Muscle of leg (tissue), 11 donors: ENCODE measurements around the gene PLA2G3. TPM values are rescaled to one million over a fixed set of nuclear protein-coding genes. Genes with fewer than 3 reads are reported as not detected.

ENCODE experiments used
- DNase-seq: peaks from one replicate; pipeline ENCODE4 v3.0.0; 2013
- H3K27ac ChIP-seq: one replicate; pipeline ENCODE4 v1.5.1; 2013; ENCODE audit warnings: mild to moderate bottlenecking, low read length, control low read depth
- H3K27me3 ChIP-seq: one replicate; pipeline ENCODE4 v1.6.1; 2013; ENCODE audit warnings: low read length; ENCODE audit not compliant: control insufficient read depth, insufficient read depth
- H3K36me3 ChIP-seq: one replicate; pipeline ENCODE4 v1.6.1; 2013; ENCODE audit warnings: low read length; ENCODE audit not compliant: control insufficient read depth, insufficient read depth
- H3K4me1 ChIP-seq: one replicate; pipeline ENCODE4 v1.6.1; 2013; ENCODE audit warnings: low read length; ENCODE audit not compliant: control insufficient read depth, insufficient read depth
- H3K4me3 ChIP-seq: one replicate; pipeline ENCODE4 v1.5.1; 2013; ENCODE audit warnings: low read length, control low read depth
- H3K9me3 ChIP-seq: replicated peaks from 2 replicates; pipeline ENCODE4 v1.6.1; 2013; ENCODE audit warnings: low read depth, low read length; ENCODE audit not compliant: control insufficient read depth
- WGBS: methylation state at CpG from one replicate; pipeline ENCODE4 v1.1.5; 2013; ENCODE audit warnings: missing lambda C conversion rate; ENCODE audit not compliant: insufficient coverage; 5-methylcytosine and 5-hydroxymethylcytosine counted together
- polyA plus RNA-seq, 8 donors: library from polyadenylated mRNA; unstranded; fragments of 120-200 nt; gene quantifications; one replicate each; pipeline versions ENCODE4 v1.2.1 to v1.2.3, GENCODE V29; 2013; ENCODE audit warnings: inconsistent platforms in 1 of 8, low replicate concordance in 1 of 8; ENCODE audit not compliant: insufficient read length in 8 of 8, insufficient read depth in 1 of 8
- total RNA-seq: library from RNA; stranded (reverse); fragments of 120-200 nt; gene quantifications from one replicate; pipeline ENCODE4 v1.2.4, GENCODE V29; 2013

PLA2G3 gene
- total and polyA plus RNA-seq, 9 donors: 0.04 TPM; not detected in 8

DNA sequence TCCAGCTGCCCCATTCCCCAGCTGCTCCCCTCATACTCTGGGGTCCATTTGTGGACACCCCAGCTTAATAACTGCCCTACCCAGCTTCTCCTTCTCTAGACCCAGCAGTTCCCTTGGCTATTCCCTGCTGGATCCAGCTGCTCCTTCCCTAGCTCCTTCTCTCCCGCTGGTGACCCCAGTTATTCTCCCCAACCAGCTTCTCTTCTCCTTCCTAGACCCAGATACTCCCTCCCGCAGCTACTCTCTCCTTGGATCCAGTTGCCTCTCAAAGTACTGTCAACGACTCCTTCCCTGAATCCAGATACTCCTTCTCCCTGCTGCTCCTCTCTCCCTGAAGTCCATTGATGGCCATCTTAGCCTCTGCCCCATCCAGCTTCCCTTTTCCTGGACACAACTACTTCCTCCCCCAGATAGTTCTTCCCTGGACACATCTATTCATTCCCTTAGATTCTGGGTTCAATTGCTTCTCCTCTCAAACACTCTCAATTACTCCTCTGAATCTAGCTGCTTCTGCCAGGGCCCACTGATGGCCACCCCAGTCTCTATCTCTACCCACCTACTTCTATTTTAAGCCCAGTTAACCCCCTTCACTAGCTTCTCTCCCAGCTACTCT, 44.6 kb downstream of the PLA2G3 start:
- 96% methylated on average over 3 of the region's 3 CpGs for WGBS
- peaks cover 90% of the 10 kb centered on the region for H3K36me3 ChIP-seq
- H3K9me3 ChIP-seq: no peaks in the 10 kb centered on the region
- H3K4me1 ChIP-seq: peaks cover 64% of the 10 kb centered on the region
- H3K27me3 ChIP-seq: no peaks in the 10 kb centered on the region
- no peak overlapping the region for H3K4me3 ChIP-seq
- H3K27ac ChIP-seq: no peak overlapping the region
- peak; percentile 2 for DNase-seq

DNA sequence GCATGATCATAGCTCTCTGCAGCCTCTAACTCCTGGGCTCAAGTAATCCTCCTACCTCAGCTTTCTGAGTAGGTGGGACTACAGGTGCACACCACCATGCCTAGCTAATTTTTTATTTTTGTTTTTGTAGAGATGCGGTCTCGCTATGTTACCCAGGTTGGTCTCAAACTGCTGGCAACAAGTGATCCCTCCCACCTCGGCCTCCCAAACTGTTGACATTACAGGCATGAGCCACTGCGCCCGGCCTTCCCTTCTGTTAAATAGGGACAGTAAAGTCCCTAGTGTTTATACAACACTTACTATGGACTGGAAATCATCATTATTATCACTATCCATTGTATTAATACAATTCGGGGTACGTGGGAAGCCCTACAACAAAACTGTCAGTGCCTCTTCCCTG, 45.6 kb downstream of the PLA2G3 start:
- no peaks in the 10 kb centered on the region for H3K9me3 ChIP-seq
- no peak for DNase-seq
- peaks cover 67% of the 10 kb centered on the region for H3K4me1 ChIP-seq
- peaks cover 91% of the 10 kb centered on the region for H3K36me3 ChIP-seq
- H3K4me3 ChIP-seq: no peak overlapping the region
- 100% methylated on average over 2 of the region's 7 CpGs for WGBS
- no peaks in the 10 kb centered on the region for H3K27me3 ChIP-seq
- H3K27ac ChIP-seq: peak overlapping the region; percentile 91

DNA sequence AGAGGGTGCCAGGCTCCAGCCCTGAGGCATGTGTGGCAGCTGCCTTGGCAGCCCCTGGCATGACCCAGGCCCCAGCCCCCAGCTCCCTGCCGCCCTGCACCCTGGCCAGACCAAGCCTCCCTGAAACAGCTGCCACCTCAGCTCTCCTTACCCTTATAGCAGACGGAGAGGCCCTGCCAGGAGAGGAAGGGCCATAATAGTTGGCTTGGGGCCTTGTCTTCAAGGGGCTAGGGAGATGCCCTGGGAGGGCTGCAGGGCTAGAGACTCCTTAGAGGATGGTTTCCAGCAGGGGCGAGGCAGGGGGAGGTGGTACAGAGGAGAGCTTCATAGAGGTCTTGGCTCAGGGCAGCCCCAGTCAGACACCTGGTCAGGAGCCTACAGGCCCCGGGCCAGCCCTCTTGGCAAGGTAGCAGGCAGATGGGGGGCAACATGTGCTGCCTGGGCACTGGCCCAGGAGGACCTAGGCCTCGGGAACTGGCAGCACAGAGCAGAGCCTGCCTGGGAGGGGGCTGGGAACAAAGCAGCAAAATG, 46.2 kb downstream of the PLA2G3 start:
- no peaks in the 10 kb centered on the region for H3K27me3 ChIP-seq
- H3K27ac ChIP-seq: peak overlapping the region; percentile 91
- 56% methylated on average over 4 of the region's 5 CpGs for WGBS
- H3K36me3 ChIP-seq: peaks cover 91% of the 10 kb centered on the region
- peaks cover 73% of the 10 kb centered on the region for H3K4me1 ChIP-seq
- peak overlapping the region; percentile 48 for H3K4me3 ChIP-seq
- H3K9me3 ChIP-seq: no peaks in the 10 kb centered on the region
- peak; percentile 80 for DNase-seq

DNA sequence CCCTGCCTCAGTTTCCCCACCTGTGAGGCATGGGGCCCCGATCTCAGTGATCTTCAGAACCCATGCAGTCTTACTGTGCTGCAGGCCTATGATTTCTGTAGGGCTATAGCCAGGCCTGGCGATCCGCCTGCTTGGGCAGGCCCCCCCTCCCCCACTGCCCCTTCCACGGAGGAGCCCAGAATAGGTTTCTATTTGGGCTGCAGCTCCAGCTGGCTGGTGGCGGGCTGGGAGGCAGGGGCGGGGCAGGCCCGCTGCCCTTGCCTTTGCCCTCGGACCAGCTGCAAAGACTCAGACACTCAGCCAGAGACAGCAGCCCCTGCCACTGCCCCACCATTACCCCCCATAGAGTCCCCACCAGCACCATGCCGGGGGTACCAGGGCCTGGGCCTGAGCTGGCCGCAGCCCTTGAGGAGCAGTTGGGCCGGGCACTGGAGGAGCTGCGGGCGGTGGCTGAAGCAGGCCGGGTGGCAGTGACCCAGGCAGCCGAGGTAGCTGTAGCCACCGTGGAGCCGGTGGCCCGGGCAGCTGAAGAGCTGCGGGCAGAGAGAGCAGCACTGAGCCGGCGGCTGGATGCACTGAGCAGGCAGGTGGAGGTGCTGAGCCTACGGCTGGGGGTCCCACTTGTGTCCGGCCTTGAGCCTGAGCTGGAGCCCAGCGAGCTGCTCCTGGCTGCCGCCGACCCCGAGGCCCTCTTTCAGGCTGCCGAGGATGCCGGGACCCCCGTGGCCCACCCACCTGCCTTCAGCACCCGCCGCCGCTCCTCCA, 47.0 kb downstream of the PLA2G3 start:
- 78% methylated on average over 19 of the region's 33 CpGs for WGBS
- Histone ChIP-seq H3K9me3 (no peaks in the 10 kb centered on the region), H3K27ac (peak overlapping the region; percentile 91), H3K27me3 (no peaks in the 10 kb centered on the region), H3K36me3 (peaks cover 92% of the 10 kb centered on the region), H3K4me1 (peaks cover 79% of the 10 kb centered on the region), H3K4me3 (peak overlapping the region; percentile 48)
- DNase-seq: peak; percentile 81

- H3K36me3 ChIP-seq: peaks cover 95% of the 10 kb centered on the region
- DNase-seq: peak; percentile 4
- H3K9me3 ChIP-seq: no peaks in the 10 kb centered on the region
- H3K4me3 ChIP-seq: peak overlapping the region; percentile 37
- peaks cover 85% of the 10 kb centered on the region for H3K4me1 ChIP-seq
- no peaks in the 10 kb centered on the region for H3K27me3 ChIP-seq
- WGBS: no CpG with 5 or more reads among the region's 9 CpGs
- peak overlapping the region; percentile 80 for H3K27ac ChIP-seq
Measured at GRCh38 chr22:31092161-31092560, 48.1 kb downstream of the PLA2G3 start.

DNA sequence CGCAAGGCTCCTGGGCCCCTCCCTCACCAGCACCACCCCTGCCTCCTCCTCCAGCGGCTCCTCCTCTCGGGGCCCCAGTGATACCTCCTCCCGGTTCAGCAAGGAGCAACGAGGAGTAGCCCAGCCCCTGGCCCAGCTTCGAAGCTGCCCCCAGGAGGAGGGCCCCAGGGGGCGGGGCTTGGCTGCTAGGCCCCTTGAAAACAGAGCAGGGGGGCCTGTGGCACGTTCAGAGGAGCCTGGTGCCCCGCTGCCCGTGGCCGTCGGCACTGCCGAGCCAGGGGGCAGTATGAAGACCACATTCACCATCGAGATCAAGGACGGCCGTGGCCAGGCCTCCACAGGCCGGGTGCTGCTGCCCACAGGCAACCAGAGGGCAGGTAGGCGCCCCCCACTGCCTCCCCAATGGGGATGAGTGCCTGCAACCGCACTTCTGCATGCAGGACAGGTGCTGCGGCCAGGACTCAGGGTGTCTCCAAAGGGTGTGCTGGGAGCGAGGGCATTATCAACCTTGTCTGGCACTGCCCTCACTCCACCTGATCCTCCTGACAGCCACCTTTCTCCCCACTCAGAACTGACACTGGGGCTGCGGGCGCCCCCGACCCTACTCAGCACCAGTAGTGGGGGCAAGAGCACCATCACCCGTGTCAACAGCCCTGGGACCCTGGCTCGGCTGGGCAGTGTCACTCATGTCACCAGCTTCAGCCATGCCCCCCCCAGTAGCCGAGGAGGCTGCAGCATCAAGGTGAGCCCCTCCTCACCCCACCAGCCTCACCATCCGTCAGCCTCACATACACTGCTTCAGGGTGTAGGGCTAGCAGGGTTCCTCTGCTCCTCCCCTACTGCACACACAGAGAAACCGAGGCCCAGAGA, 49.0 kb downstream of the PLA2G3 start:
- H3K4me1 ChIP-seq: peaks cover 85% of the 10 kb centered on the region
- peak overlapping the region; percentile 80 for H3K27ac ChIP-seq
- DNase-seq: peak; percentile 44
- no peaks in the 10 kb centered on the region for H3K27me3 ChIP-seq
- no peaks in the 10 kb centered on the region for H3K9me3 ChIP-seq
- WGBS: 79% methylated on average over 25 of the region's 29 CpGs
- H3K4me3 ChIP-seq: peak overlapping the region; percentile 37
- H3K36me3 ChIP-seq: peaks cover 95% of the 10 kb centered on the region

DNA sequence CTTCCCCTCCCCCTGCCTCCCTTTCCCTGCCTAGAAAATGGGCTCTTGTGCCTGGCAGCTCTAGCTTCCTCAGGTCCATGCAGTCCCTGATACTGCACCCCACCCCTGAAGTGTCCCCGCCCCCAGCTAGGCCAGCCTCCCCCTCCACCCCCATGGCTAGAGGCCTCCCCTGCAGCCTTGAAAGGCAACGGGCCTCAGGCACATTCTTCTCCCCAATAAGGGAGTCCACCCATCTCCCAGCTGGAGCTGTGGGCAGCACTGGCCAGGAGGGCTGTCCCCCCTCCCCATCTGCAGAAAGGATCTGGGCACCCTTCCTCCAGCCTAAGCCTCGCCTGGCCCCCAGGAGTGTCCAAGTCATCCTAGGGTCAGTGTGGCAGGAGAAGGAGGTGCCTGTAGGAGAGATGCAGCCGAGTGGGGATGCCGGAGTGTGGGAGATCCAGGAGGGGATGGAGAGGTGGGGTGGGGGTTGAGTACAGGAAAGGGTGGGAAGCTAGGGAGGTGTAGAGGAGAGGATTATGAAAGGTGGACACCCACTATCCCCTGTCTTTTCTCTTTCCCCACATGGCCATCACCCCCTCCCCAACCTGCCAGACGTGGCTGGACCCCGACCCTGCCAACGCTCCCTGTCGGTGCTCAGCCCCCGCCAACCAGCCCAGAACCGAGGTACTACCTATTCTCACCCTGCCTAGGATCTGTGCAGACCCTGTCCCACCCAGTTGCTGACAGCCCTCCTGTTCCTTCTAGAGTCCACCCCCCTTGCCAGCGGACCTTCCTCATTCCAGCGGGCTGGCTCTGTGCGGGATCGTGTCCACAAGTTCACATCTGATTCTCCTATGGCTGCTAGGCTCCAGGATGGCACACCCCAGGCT, 49.9 kb downstream of the PLA2G3 start:
- 79% methylated on average over 10 of the region's 15 CpGs for WGBS
- H3K36me3 ChIP-seq: peaks cover 95% of the 10 kb centered on the region
- peaks cover 86% of the 10 kb centered on the region for H3K4me1 ChIP-seq
- no peaks in the 10 kb centered on the region for H3K9me3 ChIP-seq
- peak overlapping the region; percentile 86 for H3K27ac ChIP-seq
- peak; percentile 41 for DNase-seq
- H3K27me3 ChIP-seq: no peaks in the 10 kb centered on the region
- H3K4me3 ChIP-seq: peak overlapping the region; percentile 25

DNA sequence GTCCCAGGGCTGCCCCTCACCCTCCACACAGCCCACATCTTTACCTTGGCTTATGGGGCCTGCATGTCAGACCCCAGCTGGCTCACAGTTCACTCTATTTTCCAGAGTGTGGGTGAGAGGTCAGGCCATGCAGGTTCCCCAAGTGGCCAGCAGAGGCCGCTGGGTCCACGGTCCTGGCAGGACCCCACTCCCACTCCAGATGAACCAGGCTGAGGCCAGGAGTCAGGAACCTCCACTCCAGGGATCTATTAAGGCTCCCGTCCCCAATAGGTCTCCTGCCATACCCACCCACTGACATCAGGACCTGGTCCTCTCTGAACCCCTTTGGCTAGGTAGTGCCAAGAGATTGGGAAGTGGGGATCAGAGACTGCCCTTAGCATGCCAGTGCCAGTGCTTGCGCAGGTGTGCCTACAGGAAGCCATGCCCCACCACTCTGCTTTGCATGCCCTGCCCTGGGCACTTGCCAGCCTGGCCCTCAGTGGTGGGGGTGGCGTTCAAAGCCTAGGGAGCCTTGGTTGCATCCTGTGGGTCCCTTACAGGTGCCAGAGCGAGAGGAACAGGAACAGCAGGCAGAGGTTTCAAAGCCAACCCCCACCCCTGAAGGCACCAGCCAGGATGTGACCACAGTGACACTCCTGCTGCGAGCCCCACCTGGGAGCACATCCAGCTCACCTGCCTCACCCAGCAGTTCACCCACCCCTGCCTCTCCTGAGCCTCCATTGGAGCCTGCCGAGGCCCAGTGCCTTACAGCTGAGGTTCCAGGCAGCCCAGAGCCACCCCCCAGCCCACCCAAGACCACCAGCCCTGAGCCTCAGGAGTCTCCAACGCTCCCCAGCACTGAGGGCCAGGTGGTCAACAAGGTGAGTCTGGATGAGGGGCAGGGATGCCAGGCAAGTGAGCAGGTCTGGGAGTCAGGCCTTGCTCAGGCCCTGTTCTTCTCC, 50.9 kb downstream of the PLA2G3 start:
- peak; percentile 43 for DNase-seq
- Histone ChIP-seq H3K4me3 (no peak overlapping the region), H3K4me1 (peaks cover 79% of the 10 kb centered on the region), H3K9me3 (no peaks in the 10 kb centered on the region), H3K27ac (peak overlapping the region; percentile 86), H3K27me3 (no peaks in the 10 kb centered on the region), H3K36me3 (peaks cover 85% of the 10 kb centered on the region)
- WGBS: 66% methylated on average over 5 of the region's 9 CpGs
